Ishikawa (cell line): ENCODE data around the gene MED17.

Experiments
- CEBPB ChIP-seq: IDR thresholded peaks from 2 replicates; pipeline ENCODE4 v1.6.1; 2012
- CREB1 ChIP-seq: IDR thresholded peaks from 2 replicates; pipeline ENCODE4 v1.6.1; 2012; ENCODE audit warnings: low read depth
- EGR1 ChIP-seq: IDR thresholded peaks from 2 replicates; pipeline ENCODE4 v1.6.1; 2012
- EP300 ChIP-seq: IDR thresholded peaks from 2 replicates; pipeline ENCODE4 v1.6.1; 2012; ENCODE audit warnings: borderline replicate concordance
- FOXM1 ChIP-seq: IDR thresholded peaks from 2 replicates; pipeline ENCODE4 v1.6.1; 2012; ENCODE audit warnings: low read depth, borderline replicate concordance
- NFIC ChIP-seq: IDR thresholded peaks from 2 replicates; pipeline ENCODE4 v1.6.1; 2012
- RAD21 ChIP-seq: IDR thresholded peaks from 2 replicates; pipeline ENCODE4 v1.6.1; 2012; ENCODE audit warnings: low read depth
- TAF1 ChIP-seq: IDR thresholded peaks from 2 replicates; pipeline ENCODE4 v1.6.1; 2012; ENCODE audit warnings: low read depth, mild to moderate bottlenecking
- TCF12 ChIP-seq: IDR thresholded peaks from 2 replicates; pipeline ENCODE4 v1.6.1; 2012; ENCODE audit warnings: low read depth
- TEAD4 ChIP-seq: IDR thresholded peaks from 2 replicates; pipeline ENCODE4 v1.6.1; 2012
- YY1 ChIP-seq: IDR thresholded peaks from 2 replicates; pipeline ENCODE4 v1.6.1; 2012; ENCODE audit warnings: low read depth
- ZBTB7A ChIP-seq: IDR thresholded peaks from 2 replicates; pipeline ENCODE4 v1.6.1; 2012; ENCODE audit warnings: low read depth
- TF ChIP-seq, protein P1 (sequence below): IDR thresholded peaks from 2 replicates; pipeline ENCODE4 v1.6.1; 2012
- TF ChIP-seq, protein P2 (sequence below): IDR thresholded peaks from 2 replicates; pipeline ENCODE4 v1.6.1; 2012
- TF ChIP-seq, protein P3 (sequence below): IDR thresholded peaks from 2 replicates; pipeline ENCODE4 v1.6.1; 2012; ENCODE audit warnings: low read depth, mild to moderate bottlenecking

Gene MED17

DNA sequence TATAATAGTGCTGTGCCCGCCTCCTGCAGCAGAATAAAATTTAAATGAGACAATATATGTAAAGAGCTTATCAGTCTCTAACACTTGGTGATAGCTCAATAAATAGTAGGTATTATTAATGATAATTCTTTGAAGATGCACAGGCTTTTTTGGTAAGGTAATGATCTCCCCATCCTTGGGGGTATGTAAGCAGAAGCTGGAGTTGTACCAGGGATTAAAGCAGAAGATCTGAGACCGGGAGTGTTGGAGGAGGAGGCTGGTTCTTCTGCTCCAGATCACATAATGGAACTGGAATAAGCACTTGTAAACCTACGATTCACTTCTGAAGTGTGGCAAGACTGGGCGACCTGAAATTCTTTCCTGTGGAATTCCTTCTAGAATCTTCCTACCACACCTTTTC, 58.0 kb downstream of the MED17 start:
- TF ChIP-seq TAF1 (no peak), TEAD4 (no peak), RAD21 (no peak), TCF12 (no peak), FOXM1 (no peak), CEBPB (no peak), EGR1 (no peak), EP300 (no peak), NFIC (no peak), YY1 (no peak), ZBTB7A (no peak), CREB1 (no peak)
- TF ChIP-seq, protein P1, sequence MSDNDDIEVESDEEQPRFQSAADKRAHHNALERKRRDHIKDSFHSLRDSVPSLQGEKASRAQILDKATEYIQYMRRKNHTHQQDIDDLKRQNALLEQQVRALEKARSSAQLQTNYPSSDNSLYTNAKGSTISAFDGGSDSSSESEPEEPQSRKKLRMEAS: no peak
- TF ChIP-seq, protein P2, sequence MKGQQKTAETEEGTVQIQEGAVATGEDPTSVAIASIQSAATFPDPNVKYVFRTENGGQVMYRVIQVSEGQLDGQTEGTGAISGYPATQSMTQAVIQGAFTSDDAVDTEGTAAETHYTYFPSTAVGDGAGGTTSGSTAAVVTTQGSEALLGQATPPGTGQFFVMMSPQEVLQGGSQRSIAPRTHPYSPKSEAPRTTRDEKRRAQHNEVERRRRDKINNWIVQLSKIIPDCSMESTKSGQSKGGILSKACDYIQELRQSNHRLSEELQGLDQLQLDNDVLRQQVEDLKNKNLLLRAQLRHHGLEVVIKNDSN: no peak
- TF ChIP-seq, protein P3, sequence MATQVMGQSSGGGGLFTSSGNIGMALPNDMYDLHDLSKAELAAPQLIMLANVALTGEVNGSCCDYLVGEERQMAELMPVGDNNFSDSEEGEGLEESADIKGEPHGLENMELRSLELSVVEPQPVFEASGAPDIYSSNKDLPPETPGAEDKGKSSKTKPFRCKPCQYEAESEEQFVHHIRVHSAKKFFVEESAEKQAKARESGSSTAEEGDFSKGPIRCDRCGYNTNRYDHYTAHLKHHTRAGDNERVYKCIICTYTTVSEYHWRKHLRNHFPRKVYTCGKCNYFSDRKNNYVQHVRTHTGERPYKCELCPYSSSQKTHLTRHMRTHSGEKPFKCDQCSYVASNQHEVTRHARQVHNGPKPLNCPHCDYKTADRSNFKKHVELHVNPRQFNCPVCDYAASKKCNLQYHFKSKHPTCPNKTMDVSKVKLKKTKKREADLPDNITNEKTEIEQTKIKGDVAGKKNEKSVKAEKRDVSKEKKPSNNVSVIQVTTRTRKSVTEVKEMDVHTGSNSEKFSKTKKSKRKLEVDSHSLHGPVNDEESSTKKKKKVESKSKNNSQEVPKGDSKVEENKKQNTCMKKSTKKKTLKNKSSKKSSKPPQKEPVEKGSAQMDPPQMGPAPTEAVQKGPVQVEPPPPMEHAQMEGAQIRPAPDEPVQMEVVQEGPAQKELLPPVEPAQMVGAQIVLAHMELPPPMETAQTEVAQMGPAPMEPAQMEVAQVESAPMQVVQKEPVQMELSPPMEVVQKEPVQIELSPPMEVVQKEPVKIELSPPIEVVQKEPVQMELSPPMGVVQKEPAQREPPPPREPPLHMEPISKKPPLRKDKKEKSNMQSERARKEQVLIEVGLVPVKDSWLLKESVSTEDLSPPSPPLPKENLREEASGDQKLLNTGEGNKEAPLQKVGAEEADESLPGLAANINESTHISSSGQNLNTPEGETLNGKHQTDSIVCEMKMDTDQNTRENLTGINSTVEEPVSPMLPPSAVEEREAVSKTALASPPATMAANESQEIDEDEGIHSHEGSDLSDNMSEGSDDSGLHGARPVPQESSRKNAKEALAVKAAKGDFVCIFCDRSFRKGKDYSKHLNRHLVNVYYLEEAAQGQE: no peak

DNA sequence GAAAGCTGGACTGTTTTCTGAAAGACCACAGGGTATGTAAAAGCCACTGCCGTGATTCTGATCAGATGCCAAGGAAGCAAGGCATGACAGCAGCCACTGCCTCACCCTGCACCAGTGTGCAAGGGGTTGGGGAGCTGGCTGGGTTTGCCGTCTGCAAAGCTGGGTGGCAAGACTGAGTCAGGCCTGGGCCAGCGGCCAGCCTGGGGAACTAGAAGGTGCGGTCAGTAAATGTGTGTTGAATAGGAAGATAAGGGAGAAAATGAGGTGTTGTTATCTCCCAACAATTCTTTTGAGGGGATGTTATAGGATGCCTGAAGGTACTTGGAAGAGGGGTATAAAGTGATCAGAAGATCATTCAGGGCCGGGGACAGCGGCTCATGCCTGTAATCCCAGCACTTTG, 58.4 kb downstream of the MED17 start:
- TF ChIP-seq TEAD4: no peak
- no peak for TF ChIP-seq TCF12
- TF ChIP-seq, protein P2: no peak
- TF ChIP-seq EP300: no peak
- TF ChIP-seq YY1: no peak
- no peak for TF ChIP-seq CEBPB
- TF ChIP-seq FOXM1: no peak
- TF ChIP-seq, protein P3: no peak

DNA sequence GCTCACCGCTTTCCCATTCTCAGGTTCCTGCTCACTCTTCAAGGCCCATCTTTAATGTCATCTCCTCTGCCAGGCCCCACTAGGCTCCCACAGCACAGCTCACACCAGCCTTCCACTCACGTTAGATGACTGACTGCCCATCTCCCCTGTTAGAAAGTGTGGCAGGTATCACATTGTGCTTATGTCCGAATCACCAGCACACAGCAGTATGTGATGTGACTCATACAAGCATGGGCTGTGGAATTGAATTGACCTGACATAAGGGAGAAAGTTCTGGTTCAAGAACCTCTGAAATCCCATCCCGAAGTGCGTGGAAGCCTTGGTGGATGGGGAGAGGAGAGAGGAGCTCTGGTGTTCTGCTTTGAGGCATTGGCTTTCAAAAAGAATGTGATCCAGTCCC, 59.8 kb downstream of the MED17 start:
- TF ChIP-seq EGR1: no peak

DNA sequence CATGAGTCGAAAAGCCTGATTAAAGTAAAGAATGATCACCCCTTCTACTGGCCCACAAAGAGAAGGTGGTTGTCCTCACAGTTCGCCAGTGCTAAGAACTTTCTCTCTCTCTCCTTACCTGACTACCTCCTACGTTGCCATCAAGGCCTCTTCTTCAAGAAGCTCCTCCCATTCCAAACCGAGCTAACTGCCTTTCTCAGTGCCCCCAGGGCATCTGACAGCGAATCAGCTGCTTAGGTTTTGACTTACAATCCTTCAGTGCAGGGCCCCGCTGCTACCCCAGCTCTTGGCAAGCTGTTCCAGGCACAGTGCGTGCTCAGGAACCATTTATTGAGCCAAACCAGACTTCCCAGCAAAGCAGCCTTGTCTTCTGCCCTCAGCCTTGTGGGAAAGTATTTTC, 60.5 kb downstream of the MED17 start:
- no peak for TF ChIP-seq TAF1
- no peak for TF ChIP-seq ZBTB7A
- TF ChIP-seq RAD21: no peak
- TF ChIP-seq CREB1: no peak
- TF ChIP-seq, protein P3: no peak
- no peak for TF ChIP-seq EP300
- TF ChIP-seq, protein P2: no peak
- TF ChIP-seq YY1: no peak
- TF ChIP-seq NFIC: no peak
- no peak for TF ChIP-seq TCF12
- TF ChIP-seq, protein P1: no peak
- TF ChIP-seq TEAD4: no peak
- no peak for TF ChIP-seq FOXM1
